ENCODE data around the gene DFFA. TPM values are rescaled to one million over a fixed set of nuclear protein-coding genes. Genes with fewer than 3 reads are reported as not detected.
"Not testable (repeated sequence)": the region's sequence is repeated elsewhere in the genome, so short reads cannot be mapped to it uniquely, and the experiment has no call there.

Gene DFFA
- total and polyA plus RNA-seq, 2 donors (not counting 3 experiments of a cell fraction or from before 2014, with no cell fraction given): 30.0 to 44.5 TPM

DNA sequence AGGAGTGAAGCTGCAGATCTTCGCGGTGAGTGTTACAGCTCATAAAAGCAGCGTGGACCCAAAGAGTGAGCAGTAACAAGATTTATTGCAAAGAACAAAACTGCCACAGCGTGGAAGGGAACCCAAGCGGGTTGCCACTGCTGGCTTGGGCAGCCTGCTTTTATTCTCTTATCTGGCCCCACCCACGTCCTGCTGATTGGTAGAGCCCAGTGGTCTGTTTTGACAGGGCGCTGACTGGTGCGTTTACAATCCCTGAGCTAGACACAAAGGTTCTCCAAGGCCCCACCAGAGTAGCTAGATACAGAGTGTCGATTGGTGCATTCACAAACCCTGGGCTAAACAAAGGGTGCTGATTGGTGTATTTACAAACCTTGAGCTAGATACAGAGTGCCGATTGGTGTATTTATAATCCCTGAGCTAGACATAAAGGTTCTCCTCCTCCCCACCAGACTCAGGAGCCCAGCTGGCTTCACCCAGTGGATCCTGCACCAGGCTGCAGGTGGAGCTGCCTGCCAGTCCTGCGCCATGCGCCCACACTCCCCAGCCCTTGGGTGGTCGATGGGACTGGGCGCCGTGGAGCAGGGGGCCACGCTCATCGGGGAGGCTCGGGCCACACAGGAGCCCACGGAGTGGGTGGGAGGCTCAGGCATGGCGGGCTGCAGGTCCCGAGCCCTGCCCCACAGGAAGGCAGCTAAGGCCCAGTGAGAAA is 46.3 kb downstream of the DFFA start:
- H3K4me2 ChIP-seq (ENCODE audit: insufficient read depth, low read length); FAIRE-seq; H2AFZ ChIP-seq (ENCODE audit: low read depth, low read length); H3K27me3 ChIP-seq (ENCODE audit: control insufficient read depth in 2 of 2, insufficient read depth in 2 of 2, low read length in 2 of 2); H3K9ac ChIP-seq (replicated peaks; ENCODE audit: extremely low read depth, insufficient read depth, low read length); H3K27ac ChIP-seq (ENCODE audit: insufficient read depth, low read depth, low read length); BruUV-seq (replicated peaks); H3K9me3 ChIP-seq (replicated peaks; ENCODE audit: control insufficient read depth, insufficient read depth, low read length); dilution Hi-C loops (cut with MboI; ENCODE audit: extremely low pct_ligation_motif_present, low sequenced_read_pairs); H3K9me1 ChIP-seq (replicated peaks; ENCODE audit: control insufficient read depth, extremely low read depth, insufficient read depth, low read length); DNase-seq (ENCODE audit: low read depth, low spot score); H3K36me3 ChIP-seq (ENCODE audit: control insufficient read depth in 2 of 2, extremely low read depth in 1 of 2, insufficient read depth in 2 of 2, low read length in 2 of 2); H3K4me1 ChIP-seq (ENCODE audit: control insufficient read depth, extremely low read depth, insufficient read depth, low read length); H3K79me2 ChIP-seq (ENCODE audit: control insufficient read depth, insufficient read depth, low read length); H3K4me3 ChIP-seq (replicated peaks in 1 of 3; ENCODE audit: insufficient read depth in 1 of 3, low read depth in 1 of 3, low read length in 3 of 3); H4K20me1 ChIP-seq (replicated peaks; ENCODE audit: control insufficient read depth, extremely low read depth, insufficient read depth, low read length): not testable (repeated sequence)
- intact Hi-C loops (cut with micrococcal nuclease): loop anchor here (10.0 kb wide), 1 partner anchor 801 kb away; no protein-coding TSS in a partner anchor
- ChIA-PET POLR2A (interaction anchor here (0.6 to 0.7 kb wide), 2 partner anchors 24 to 50 kb away, joined by 3 to 6 read pairs; no protein-coding TSS in a partner anchor), CTCF (interaction anchor here (0.6 to 4.1 kb wide), 3 partner anchors 11 to 272 kb away, joined by 3 to 23 read pairs (median 6); no protein-coding TSS in a partner anchor)

DNA sequence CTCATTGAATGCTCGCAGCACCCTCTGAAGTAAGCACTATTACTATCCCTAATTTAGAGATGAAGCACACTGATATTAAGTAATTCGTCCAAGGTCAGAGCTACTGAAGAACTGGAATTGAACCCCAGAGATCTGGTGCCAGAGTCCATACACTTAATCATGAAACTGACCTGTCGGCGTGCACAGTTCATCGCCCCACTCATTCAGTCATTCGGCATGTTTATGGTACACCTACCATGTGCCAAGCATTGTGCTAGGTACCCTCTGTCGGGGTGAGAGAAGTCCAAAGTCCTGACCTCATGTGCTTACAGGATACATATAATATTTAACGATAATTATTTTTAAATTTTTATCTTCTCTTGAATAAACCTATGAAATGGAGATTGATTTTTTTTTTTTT is 47.7 kb downstream of the DFFA start:
- Histone ChIP-seq H3K4me2 (ENCODE audit: insufficient read depth, low read length) (no peak overlapping the region), H3K27ac (ENCODE audit: insufficient read depth, low read depth, low read length) (no peak overlapping the region), H3K4me3 (replicated peaks in 1 of 3; ENCODE audit: insufficient read depth in 1 of 3, low read depth in 1 of 3, low read length in 3 of 3) (no peak overlapping the region), H2AFZ (ENCODE audit: low read depth, low read length) (no peak overlapping the region), H3K9ac (replicated peaks; ENCODE audit: extremely low read depth, insufficient read depth, low read length) (no peak overlapping the region), H3K36me3 (ENCODE audit: control insufficient read depth in 2 of 2, extremely low read depth in 1 of 2, insufficient read depth in 2 of 2, low read length in 2 of 2) (peaks cover 8 to 12% of the 10 kb centered on the region in 2 experiments), H3K9me1 (replicated peaks; ENCODE audit: control insufficient read depth, extremely low read depth, insufficient read depth, low read length) (no peaks in the 10 kb centered on the region), H3K27me3 (ENCODE audit: control insufficient read depth in 2 of 2, insufficient read depth in 2 of 2, low read length in 2 of 2) (no peaks in the 10 kb centered on the region), H4K20me1 (replicated peaks; ENCODE audit: control insufficient read depth, extremely low read depth, insufficient read depth, low read length) (no peaks in the 10 kb centered on the region), H3K9me3 (replicated peaks; ENCODE audit: control insufficient read depth, insufficient read depth, low read length) (no peaks in the 10 kb centered on the region), H3K4me1 (ENCODE audit: control insufficient read depth, extremely low read depth, insufficient read depth, low read length) (peaks cover 1% of the 10 kb centered on the region), H3K79me2 (ENCODE audit: control insufficient read depth, insufficient read depth, low read length) (no peaks in the 10 kb centered on the region)
- DNase-seq (ENCODE audit: low read depth, low spot score) (no peak), FAIRE-seq (no peak)
- TF ChIP-seq EZH2 (IDR thresholded peaks at IDR 0.05; ENCODE audit: borderline replicate concordance, low read depth, low read length, severe bottlenecking) (no peak), FOS (IDR thresholded peaks at IDR 0.05; ENCODE audit: borderline replicate concordance, insufficient read depth, low read length) (no peak), CTCF (IDR thresholded peaks at IDR 0.05; ENCODE audit: extremely low read depth in 1 of 2, insufficient read depth in 1 of 2, low read depth in 1 of 2, low read length in 2 of 2) (no peak), MYC (IDR thresholded peaks at IDR 0.05; ENCODE audit: low read depth, low read length) (no peak), POLR2AphosphoS5 (IDR thresholded peaks at IDR 0.05; ENCODE audit: insufficient read depth, low read depth, low read length) (no peak), GATA2 (IDR thresholded peaks at IDR 0.05; ENCODE audit: insufficient read depth, insufficient read length, low read depth, low read length) (no peak), MAX (IDR thresholded peaks at IDR 0.05; ENCODE audit: insufficient read depth, insufficient read length) (no peak), JUN (IDR thresholded peaks at IDR 0.05; ENCODE audit: borderline replicate concordance, insufficient read depth, insufficient read length, low read depth) (no peak), POLR2A (IDR thresholded peaks at IDR 0.05; ENCODE audit: low read depth, low read length) (no peak)
- CTCF ChIA-PET: interaction anchor here (0.6 to 4.1 kb wide), 2 partner anchors 30 to 47 kb away, joined by 4 to 23 read pairs; no protein-coding TSS in a partner anchor
- no TSS peak for BruUV-seq (replicated peaks)
- dilution Hi-C loops (cut with MboI; ENCODE audit: extremely low pct_ligation_motif_present, low sequenced_read_pairs) (no loop called here), intact Hi-C loops (cut with micrococcal nuclease) (loop anchor here (10.0 kb wide), 1 partner anchor 800 kb away; no protein-coding TSS in a partner anchor)
- POLR2A ChIA-PET: no interaction called here
